Adipocyte (in vitro differentiated cells): Measurements from ENCODE around the gene UBTFL1.

Experiments used
- DNase-seq: peaks from one replicate; pipeline ENCODE4 v3.0.0-alpha.2; 2015; ENCODE audit warnings: low read depth
- H3K27me3 ChIP-seq: replicated peaks from 2 replicates; pipeline ENCODE4 v1.7.0; 2013; ENCODE audit warnings: mild to moderate bottlenecking, low read length, moderate library complexity; ENCODE audit not compliant: control insufficient read depth, insufficient read depth
- H3K36me3 ChIP-seq: 2 replicates; pipeline ENCODE4 v1.7.0; 2013; ENCODE audit warnings: low read length, mild to moderate bottlenecking, moderate library complexity; ENCODE audit not compliant: control insufficient read depth, insufficient read depth, severe bottlenecking
- H3K4me1 ChIP-seq: 2 replicates; pipeline ENCODE4 v1.7.0; 2013; ENCODE audit warnings: mild to moderate bottlenecking, low read length, moderate library complexity; ENCODE audit not compliant: control insufficient read depth, insufficient read depth
- H3K4me3 ChIP-seq: 2 replicates; pipeline ENCODE4 v1.7.0; 2013; ENCODE audit warnings: mild to moderate bottlenecking, low read length, moderate library complexity
- H3K9ac ChIP-seq: 2 replicates; pipeline ENCODE4 v1.7.0; 2013; ENCODE audit warnings: mild to moderate bottlenecking, low read length, moderate library complexity
- H3K9me3 ChIP-seq: 2 replicates; pipeline ENCODE4 v1.7.0; 2013; ENCODE audit warnings: mild to moderate bottlenecking, low read length, moderate library complexity; ENCODE audit not compliant: control insufficient read depth

UBTFL1 gene

DNA sequence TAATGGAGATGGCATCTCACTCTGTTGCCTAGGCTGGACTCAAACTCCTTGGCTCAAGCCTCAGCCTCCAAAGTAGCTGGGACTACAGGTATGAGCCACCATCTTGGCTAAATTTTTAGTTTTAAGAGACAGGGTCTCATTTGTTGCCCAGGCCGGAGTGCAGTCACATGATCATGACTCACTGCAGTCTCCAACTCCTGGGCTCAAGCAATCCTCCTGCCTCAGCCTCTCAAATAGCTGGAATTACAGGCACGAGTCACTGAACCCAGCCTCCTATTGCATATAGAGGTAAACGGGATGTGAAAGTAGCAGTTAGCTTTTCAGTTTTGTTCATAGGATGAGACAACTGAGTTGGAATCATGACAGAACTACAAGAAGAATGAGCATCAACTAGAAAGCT is 39.2 kb downstream of the UBTFL1 start:
- H3K27me3 ChIP-seq, result no peaks in the 10 kb centered on the region
- no peaks in the 10 kb centered on the region for H3K36me3 ChIP-seq
- H3K4me1 ChIP-seq, result no peaks in the 10 kb centered on the region
- no peak for DNase-seq
- H3K4me3 ChIP-seq, result no peak overlapping the region
- H3K9me3 ChIP-seq, result no peaks in the 10 kb centered on the region
- no peak overlapping the region for H3K9ac ChIP-seq

GRCh38 chr11:90133560-90134477 is 48.1 kb downstream of the UBTFL1 start:
- no peaks in the 10 kb centered on the region for H3K9me3 ChIP-seq
- no peak for DNase-seq
- no peaks in the 10 kb centered on the region for H3K36me3 ChIP-seq
- peaks cover 5% of the 10 kb centered on the region for H3K27me3 ChIP-seq
- H3K9ac ChIP-seq, result peak overlapping the region; percentile 70
- peaks cover 6% of the 10 kb centered on the region for H3K4me1 ChIP-seq
- peak overlapping the region; percentile 87 for H3K4me3 ChIP-seq

- DNase-seq, result peak; percentile 68
These were observed 48.8 kb downstream of the UBTFL1 start, which contains the start of gene NAALAD2 for GRCh38 chr11:90134478-90135003. Gene NAALAD2 (plus strand): TSS chr11:90134663. CDS start chr11:90134759, 96 bp downstream.

DNA sequence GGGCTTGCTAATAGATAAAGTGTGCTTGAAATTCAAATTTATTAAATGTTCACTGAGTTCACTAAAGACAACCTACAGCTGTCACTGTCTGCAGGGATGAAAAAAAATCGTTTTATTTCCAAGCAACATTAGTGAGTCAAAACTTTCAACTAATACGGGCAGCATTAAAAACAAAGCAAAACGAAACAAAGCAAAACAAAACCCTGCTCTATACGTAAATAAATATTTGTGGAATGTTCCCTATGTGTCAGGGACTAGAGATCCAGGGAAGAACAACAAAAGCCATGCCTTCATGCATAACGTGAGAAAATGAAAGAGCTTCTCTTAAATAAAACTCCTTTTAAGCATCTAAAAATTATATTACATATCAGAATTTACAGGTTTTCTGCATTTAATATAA is 49.3 kb downstream of the UBTFL1 start:
- H3K9me3 ChIP-seq, result no peaks in the 10 kb centered on the region
- H3K9ac ChIP-seq, result peak overlapping the region; percentile 70
- H3K4me3 ChIP-seq, result peak overlapping the region; percentile 87
- peaks cover 6% of the 10 kb centered on the region for H3K4me1 ChIP-seq
- DNase-seq, result peak; percentile 44
- no peaks in the 10 kb centered on the region for H3K36me3 ChIP-seq
- H3K27me3 ChIP-seq, result peaks cover 5% of the 10 kb centered on the region

More at GRCh38 chr11:90134478-90135003, 48.8 kb downstream of the UBTFL1 start, which contains the start of gene NAALAD2:
- Histone ChIP-seq H3K9ac (peak within 1 kb of the TSS; percentile 70), H3K4me3 (peak within 1 kb of the TSS; percentile 87), H3K36me3 (no peaks in the 10 kb centered on the region), H3K27me3 (peaks cover 5% of the 10 kb centered on the region), H3K9me3 (no peaks in the 10 kb centered on the region), H3K4me1 (peaks cover 6% of the 10 kb centered on the region)
